ENCODE results near the gene TMEM244.
"Not testable (repeated sequence)": the region's sequence is repeated elsewhere in the genome, so short reads cannot be mapped to it uniquely, and the experiment has no call there.

Gene TMEM244

GRCh38 chr6:129866688-129867087 is 5.6 kb upstream of the TMEM244 start:
- DNase-seq, result no peak

GRCh38 chr6:129866256-129866655 is 5.1 kb upstream of the TMEM244 start:
- no peak for DNase-seq

- no peak for DNase-seq
Observed at GRCh38 chr6:129865013-129865412, 3.9 kb upstream of the TMEM244 start.

- no peak for DNase-seq
Observed at GRCh38 chr6:129863664-129864063, 2.5 kb upstream of the TMEM244 start.

- no peak for DNase-seq
Observed at GRCh38 chr6:129859524-129859923, 1.6 kb downstream of the TMEM244 start.

GRCh38 chr6:129857838-129858237 is 3.3 kb downstream of the TMEM244 start:
- DNase-seq, result no peak

GRCh38 chr6:129853996-129854711 is 7.0 kb downstream of the TMEM244 start:
- DNase-seq, result no peak

GRCh38 chr6:129852257-129852858 is 8.8 kb downstream of the TMEM244 start:
- DNase-seq, result no peak

- no peak for DNase-seq
Observed at GRCh38 chr6:129849456-129849855, 11.7 kb downstream of the TMEM244 start.

GRCh38 chr6:129846761-129847160 is 14.4 kb downstream of the TMEM244 start:
- DNase-seq, result no peak

- no peak for DNase-seq
Observed at GRCh38 chr6:129845696-129846095, 15.4 kb downstream of the TMEM244 start.

GRCh38 chr6:129844118-129844891 is 16.8 kb downstream of the TMEM244 start:
- DNase-seq, result no peak

GRCh38 chr6:129843573-129843972 is 17.5 kb downstream of the TMEM244 start:
- DNase-seq, result no peak

- no peak for DNase-seq
Observed at GRCh38 chr6:129842881-129843409, 18.2 kb downstream of the TMEM244 start.

GRCh38 chr6:129842137-129842536 is 19.0 kb downstream of the TMEM244 start:
- no peak for DNase-seq

- not testable (repeated sequence) for DNase-seq
Observed at GRCh38 chr6:129839562-129839961, 21.6 kb downstream of the TMEM244 start.

GRCh38 chr6:129835691-129836090 is 25.4 kb downstream of the TMEM244 start:
- no peak for DNase-seq

- DNase-seq, result no peak
Observed at GRCh38 chr6:129832299-129832698, 28.8 kb downstream of the TMEM244 start.

- no peak for DNase-seq
Observed at GRCh38 chr6:129828229-129828628, 32.9 kb downstream of the TMEM244 start.

- no peak for DNase-seq
Observed at GRCh38 chr6:129818251-129818650, 42.9 kb downstream of the TMEM244 start.

- DNase-seq, result no peak
Observed at GRCh38 chr6:129817821-129818220, 43.3 kb downstream of the TMEM244 start.

GRCh38 chr6:129817332-129817731 is 43.8 kb downstream of the TMEM244 start:
- DNase-seq, result no peak

- DNase-seq, result no peak
Observed at GRCh38 chr6:129812145-129812777, 48.9 kb downstream of the TMEM244 start.

All from stimulated activated CD4-positive, alpha-beta T cell treated with anti-CD3 and anti-CD28 coated beads, Interleukin-4, amount 100 ng/mL, for 4 hours (primary cell).